Measurements from ENCODE around the gene C1QA.

Gene C1QA

GRCh38 chr1:22612671-22613571 is 23.5 kb upstream of the C1QA start:
- no peak for DNase-seq (ENCODE audit: low spot score)

GRCh38 chr1:22613572-22613918 is 22.9 kb upstream of the C1QA start:
- no peak for DNase-seq (ENCODE audit: low spot score)

GRCh38 chr1:22613951-22614350 is 22.5 kb upstream of the C1QA start:
- DNase-seq (ENCODE audit: low spot score) = no peak

- DNase-seq (ENCODE audit: low spot score) = no peak
Observed at GRCh38 chr1:22615886-22616285, 20.5 kb upstream of the C1QA start.

- no peak for DNase-seq (ENCODE audit: low spot score)
Observed at GRCh38 chr1:22616571-22616970, 19.9 kb upstream of the C1QA start.

- no peak for DNase-seq (ENCODE audit: low spot score)
Observed at GRCh38 chr1:22618056-22618455, 18.4 kb upstream of the C1QA start.

GRCh38 chr1:22619252-22619651 is 17.2 kb upstream of the C1QA start:
- no peak for DNase-seq (ENCODE audit: low spot score)

GRCh38 chr1:22619798-22620197 is 16.6 kb upstream of the C1QA start:
- DNase-seq (ENCODE audit: low spot score) = no peak

GRCh38 chr1:22621761-22622160 is 14.7 kb upstream of the C1QA start:
- no peak for DNase-seq (ENCODE audit: low spot score)

- DNase-seq (ENCODE audit: low spot score) = no peak
Observed at GRCh38 chr1:22625262-22625925, 11.0 kb upstream of the C1QA start.

- no peak for DNase-seq (ENCODE audit: low spot score)
Observed at GRCh38 chr1:22626237-22627157, 9.9 kb upstream of the C1QA start.

- DNase-seq (ENCODE audit: low spot score) = no peak
Observed at GRCh38 chr1:22627331-22627730, 9.1 kb upstream of the C1QA start.

GRCh38 chr1:22628698-22629444 is 7.6 kb upstream of the C1QA start:
- no peak for DNase-seq (ENCODE audit: low spot score)

GRCh38 chr1:22629886-22630285 is 6.5 kb upstream of the C1QA start:
- DNase-seq (ENCODE audit: low spot score) = no peak

- no peak for DNase-seq (ENCODE audit: low spot score)
Observed at GRCh38 chr1:22633697-22634463, 2.5 kb upstream of the C1QA start.

GRCh38 chr1:22635436-22635835 is 992 bp upstream of the C1QA start:
- DNase-seq (ENCODE audit: low spot score) = no peak

GRCh38 chr1:22636927-22637326 is 499 bp downstream of the C1QA start:
- no peak for DNase-seq (ENCODE audit: low spot score)

GRCh38 chr1:22637907-22638445 is 1.5 kb downstream of the C1QA start:
- DNase-seq (ENCODE audit: low spot score) = no peak

GRCh38 chr1:22638476-22639234 is 2.2 kb downstream of the C1QA start:
- no peak for DNase-seq (ENCODE audit: low spot score)

GRCh38 chr1:22639286-22639685 is 2.9 kb downstream of the C1QA start:
- peak; percentile 11 for DNase-seq (ENCODE audit: low spot score)

Data from kidney tubule cell (primary cell).